ENCODE data around the gene XYLT1. TPM values are rescaled to one million over a fixed set of nuclear protein-coding genes. Genes with fewer than 3 reads are reported as not detected.

The XYLT1 gene
- total and polyA plus RNA-seq, 2 donors = 2.2 to 3.5 TPM

DNA sequence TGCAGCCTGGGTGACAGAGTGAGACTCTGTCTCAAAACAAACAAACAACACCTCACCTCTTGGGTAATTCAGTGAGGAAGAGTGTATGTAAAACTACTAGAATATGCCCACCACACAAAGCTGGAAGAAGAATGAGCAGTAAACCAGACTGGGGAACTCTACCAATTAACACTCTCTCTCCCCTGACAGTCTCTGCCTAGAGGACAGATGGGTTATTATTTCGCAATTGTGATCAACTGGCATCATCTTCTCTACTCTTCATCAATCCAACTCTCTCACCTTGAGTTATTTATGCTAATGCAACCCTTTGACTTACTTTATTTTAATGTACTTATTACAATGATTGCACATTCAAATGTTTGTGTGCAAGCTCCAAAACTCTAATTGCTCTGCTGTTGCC lies 205.6 kb downstream of the XYLT1 start:
- Histone ChIP-seq H3K27me3 (ENCODE audit: control insufficient read depth in 2 of 2, insufficient read depth in 1 of 2, low read length in 1 of 2) (no peaks in the 10 kb centered on the region), H3K27ac (ENCODE audit: low read depth in 1 of 2, low read length in 1 of 2) (no peak overlapping the region), H3K9me3 (ENCODE audit: control insufficient read depth in 2 of 2, insufficient read depth in 1 of 2, low read length in 1 of 2) (no peaks in the 10 kb centered on the region), H3K4me3 (ENCODE audit: low read length in 2 of 2) (no peak overlapping the region), H3K4me1 (ENCODE audit: control insufficient read depth in 2 of 2, insufficient read depth in 2 of 2, low read length in 2 of 2) (no peaks in the 10 kb centered on the region), H3K36me3 (ENCODE audit: control insufficient read depth in 2 of 2, insufficient read depth in 2 of 2, low read length in 1 of 2) (no peaks in the 10 kb centered on the region)
- DNase-seq (ENCODE audit: low read depth in 6 of 9, low spot score in 9 of 9) = no peak
- WGBS = 92% methylated on average over 1 of the region's 1 CpG

DNA sequence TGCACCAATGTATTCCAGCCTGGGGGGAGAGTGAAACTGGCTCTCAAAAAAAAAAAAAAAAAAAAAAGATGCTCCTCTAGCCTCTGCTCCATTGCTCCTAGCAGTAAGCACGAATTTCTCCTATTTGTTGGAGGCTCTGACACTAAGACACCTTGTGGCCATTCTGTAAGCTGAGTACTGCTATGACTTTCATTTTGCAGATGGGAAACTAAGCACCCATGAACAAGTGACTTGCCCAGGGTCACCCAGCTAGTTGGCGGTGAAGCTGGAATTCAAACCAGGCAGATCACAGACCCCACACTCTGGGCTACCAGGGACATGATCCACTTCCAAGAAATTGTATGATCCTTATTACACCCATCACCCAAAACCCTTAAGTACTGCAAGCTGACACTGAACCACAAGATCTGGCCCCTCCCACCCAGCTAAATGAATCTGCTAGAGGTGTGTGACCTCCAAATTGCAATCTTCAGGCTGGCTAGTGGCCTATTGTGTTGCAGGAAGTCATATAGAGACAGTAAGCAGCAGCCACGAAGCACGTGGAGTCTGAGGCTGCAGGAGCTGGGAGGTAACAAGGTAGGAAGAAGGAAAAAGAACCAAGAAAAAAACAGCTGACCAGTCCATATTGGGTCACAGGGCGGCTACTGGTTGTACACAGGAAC lies 209.4 kb downstream of the XYLT1 start:
- H3K27ac ChIP-seq (ENCODE audit: low read depth in 1 of 2, low read length in 1 of 2) = no peak overlapping the region
- WGBS = 78% methylated on average over 5 of the region's 5 CpGs
- peaks cover 2 to 3% of the 10 kb centered on the region in 2 donors for H3K36me3 ChIP-seq (ENCODE audit: control insufficient read depth in 2 of 2, insufficient read depth in 2 of 2, low read length in 1 of 2)
- no peaks in the 10 kb centered on the region for H3K27me3 ChIP-seq (ENCODE audit: control insufficient read depth in 2 of 2, insufficient read depth in 1 of 2, low read length in 1 of 2)
- H3K9me3 ChIP-seq (ENCODE audit: control insufficient read depth in 2 of 2, insufficient read depth in 1 of 2, low read length in 1 of 2) = no peaks in the 10 kb centered on the region
- no peak overlapping the region for H3K4me3 ChIP-seq (ENCODE audit: low read length in 2 of 2)
- DNase-seq (ENCODE audit: low read depth in 6 of 9, low spot score in 9 of 9) = peak in 1 of 9 donors; percentile 9
- no peaks in the 10 kb centered on the region for H3K4me1 ChIP-seq (ENCODE audit: control insufficient read depth in 2 of 2, insufficient read depth in 2 of 2, low read length in 2 of 2)

DNA sequence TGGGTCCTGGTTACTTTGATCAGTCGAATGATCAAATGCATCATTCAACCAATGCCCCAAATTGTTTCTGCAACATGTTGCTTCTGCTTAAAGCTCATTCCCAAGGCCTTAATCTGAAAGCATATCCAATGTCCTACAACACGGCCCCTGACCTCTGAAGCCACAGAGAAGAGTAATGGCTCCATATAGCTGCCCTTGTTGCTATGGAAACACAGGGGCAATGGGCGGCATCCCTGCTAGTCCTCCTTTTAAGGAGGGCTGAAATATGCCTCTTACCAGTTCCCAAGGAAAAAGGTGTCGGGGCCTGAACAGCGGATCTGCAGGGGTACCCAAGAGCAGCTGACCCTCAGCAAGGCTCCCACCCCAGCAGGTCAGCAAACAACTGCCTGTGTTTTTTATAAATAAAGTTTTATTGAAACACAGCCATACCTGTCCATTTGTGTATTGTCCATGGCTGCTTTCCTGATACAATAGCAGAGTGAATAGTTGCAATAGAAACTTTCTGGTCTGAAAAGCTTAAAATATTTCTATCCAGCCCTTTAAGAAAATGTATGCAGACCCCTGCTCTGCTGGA lies 210.4 kb downstream of the XYLT1 start:
- Histone ChIP-seq H3K27me3 (ENCODE audit: control insufficient read depth in 2 of 2, insufficient read depth in 1 of 2, low read length in 1 of 2) (no peaks in the 10 kb centered on the region), H3K9me3 (ENCODE audit: control insufficient read depth in 2 of 2, insufficient read depth in 1 of 2, low read length in 1 of 2) (no peaks in the 10 kb centered on the region), H3K36me3 (ENCODE audit: control insufficient read depth in 2 of 2, insufficient read depth in 2 of 2, low read length in 1 of 2) (peaks cover 2 to 3% of the 10 kb centered on the region in 2 donors), H3K4me1 (ENCODE audit: control insufficient read depth in 2 of 2, insufficient read depth in 2 of 2, low read length in 2 of 2) (no peaks in the 10 kb centered on the region), H3K4me3 (ENCODE audit: low read length in 2 of 2) (no peak overlapping the region), H3K27ac (ENCODE audit: low read depth in 1 of 2, low read length in 1 of 2) (no peak overlapping the region)
- 88% methylated on average over 5 of the region's 5 CpGs for WGBS
- no peak for DNase-seq (ENCODE audit: low read depth in 6 of 9, low spot score in 9 of 9)

DNA sequence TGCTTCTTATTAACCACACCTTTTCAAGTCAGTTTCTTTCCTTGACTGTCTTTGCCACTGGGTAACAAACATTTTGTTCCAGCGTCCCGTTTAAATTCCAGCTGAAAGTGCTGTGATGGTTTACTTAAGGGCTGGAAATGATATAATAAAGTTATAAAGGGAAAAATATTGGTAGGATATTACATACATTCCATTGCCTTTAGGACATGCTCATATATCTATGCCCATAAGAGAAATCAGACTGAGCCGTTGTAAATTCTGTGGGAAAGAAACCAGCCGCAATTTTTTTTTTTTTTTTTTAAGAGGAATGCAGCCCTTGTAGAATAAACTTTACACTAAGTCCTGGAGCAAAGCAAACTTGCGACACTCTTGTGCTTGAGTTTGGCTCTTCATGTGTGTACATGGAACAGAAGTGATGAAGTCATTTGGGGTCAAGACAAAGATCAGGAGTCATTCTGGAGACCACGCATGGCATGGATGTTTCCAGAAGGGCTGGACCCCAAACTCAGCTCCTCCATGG lies 210.9 kb downstream of the XYLT1 start:
- DNase-seq (ENCODE audit: low read depth in 6 of 9, low spot score in 9 of 9) = no peak
- peaks cover 2 to 3% of the 10 kb centered on the region in 2 donors for H3K36me3 ChIP-seq (ENCODE audit: control insufficient read depth in 2 of 2, insufficient read depth in 2 of 2, low read length in 1 of 2)
- H3K9me3 ChIP-seq (ENCODE audit: control insufficient read depth in 2 of 2, insufficient read depth in 1 of 2, low read length in 1 of 2) = no peaks in the 10 kb centered on the region
- WGBS = 96% methylated on average over 6 of the region's 6 CpGs
- no peaks in the 10 kb centered on the region for H3K4me1 ChIP-seq (ENCODE audit: control insufficient read depth in 2 of 2, insufficient read depth in 2 of 2, low read length in 2 of 2)
- no peak overlapping the region for H3K4me3 ChIP-seq (ENCODE audit: low read length in 2 of 2)
- H3K27me3 ChIP-seq (ENCODE audit: control insufficient read depth in 2 of 2, insufficient read depth in 1 of 2, low read length in 1 of 2) = no peaks in the 10 kb centered on the region
- no peak overlapping the region for H3K27ac ChIP-seq (ENCODE audit: low read depth in 1 of 2, low read length in 1 of 2)

DNA sequence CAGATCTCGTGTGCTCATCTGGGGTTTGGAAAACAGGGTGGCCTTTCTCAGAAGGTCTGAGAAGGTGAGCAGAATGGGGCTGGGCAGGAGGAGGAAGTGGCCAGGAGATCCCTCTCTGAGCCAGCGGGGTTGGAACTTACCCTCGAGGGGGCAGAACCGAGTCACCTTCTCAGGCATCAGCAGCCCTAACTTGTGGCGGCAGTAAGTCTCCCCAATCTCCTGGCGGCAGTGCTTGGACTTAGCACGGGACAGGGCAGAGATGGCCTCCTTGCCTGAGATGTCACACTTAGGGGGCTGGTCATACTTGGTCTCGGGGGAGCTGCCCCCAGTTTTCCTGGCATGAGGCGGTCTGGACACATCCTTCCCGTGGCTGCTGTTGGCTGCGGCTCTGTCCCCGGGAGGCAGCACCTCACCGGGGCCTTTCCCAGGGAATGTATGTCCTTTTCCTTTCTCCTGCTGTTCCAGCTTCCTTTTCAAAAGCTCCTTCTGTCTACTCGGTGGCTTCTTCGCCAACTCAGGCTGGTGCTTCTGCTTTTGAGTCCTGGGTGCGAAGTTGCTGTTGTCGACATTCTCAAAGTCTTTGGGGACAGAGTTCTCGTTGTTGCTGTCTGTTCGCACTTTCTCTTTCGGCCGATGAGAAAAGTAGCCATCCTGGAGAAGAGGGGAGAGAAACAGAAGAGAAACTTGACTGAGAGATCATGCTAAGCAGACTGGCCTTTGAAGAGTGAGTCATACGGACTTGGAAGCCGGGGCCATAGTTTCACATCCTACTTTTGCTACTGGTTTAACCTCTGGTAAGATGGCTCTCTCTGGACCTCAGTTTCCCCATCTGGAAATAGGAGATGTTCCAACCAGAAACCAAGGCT lies 211.7 kb downstream of the XYLT1 start:
- H3K9me3 ChIP-seq (ENCODE audit: control insufficient read depth in 2 of 2, insufficient read depth in 1 of 2, low read length in 1 of 2) = no peaks in the 10 kb centered on the region
- no peak overlapping the region for H3K4me3 ChIP-seq (ENCODE audit: low read length in 2 of 2)
- DNase-seq (ENCODE audit: low read depth in 6 of 9, low spot score in 9 of 9) = peak in 1 of 9 donors; percentile 14
- 95% methylated on average over 23 of the region's 23 CpGs for WGBS
- H3K4me1 ChIP-seq (ENCODE audit: control insufficient read depth in 2 of 2, insufficient read depth in 2 of 2, low read length in 2 of 2) = no peaks in the 10 kb centered on the region
- no peaks in the 10 kb centered on the region for H3K27me3 ChIP-seq (ENCODE audit: control insufficient read depth in 2 of 2, insufficient read depth in 1 of 2, low read length in 1 of 2)
- H3K36me3 ChIP-seq (ENCODE audit: control insufficient read depth in 2 of 2, insufficient read depth in 2 of 2, low read length in 1 of 2) = peaks cover 2 to 3% of the 10 kb centered on the region in 2 donors
- H3K27ac ChIP-seq (ENCODE audit: low read depth in 1 of 2, low read length in 1 of 2) = no peak overlapping the region

DNA sequence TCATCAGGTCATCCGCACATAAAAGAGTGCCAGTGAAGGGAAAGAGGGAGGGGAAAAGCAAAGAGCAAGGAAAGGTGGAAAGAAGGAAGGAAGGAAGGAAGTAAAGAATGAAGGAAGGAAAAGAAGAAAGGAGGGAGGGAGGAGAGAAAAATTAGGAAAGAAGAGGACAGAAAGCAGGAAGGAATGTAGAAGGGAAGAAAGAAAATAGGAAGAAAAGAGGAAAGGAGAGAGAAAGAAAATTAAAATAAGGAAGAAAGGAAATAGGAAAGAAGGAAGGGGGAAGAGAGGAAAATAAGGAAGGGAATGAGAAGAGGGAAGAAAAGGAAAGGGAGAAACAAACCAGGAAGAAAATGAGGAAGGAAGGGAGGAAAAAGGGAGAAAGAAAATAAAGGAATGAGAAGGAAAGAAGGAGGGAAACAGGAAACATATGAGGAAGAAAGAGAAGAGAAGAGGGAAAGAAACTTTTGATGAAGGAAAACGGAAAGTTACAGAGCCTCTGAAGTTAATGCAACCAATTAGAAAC lies 212.6 kb downstream of the XYLT1 start:
- H3K9me3 ChIP-seq (ENCODE audit: control insufficient read depth in 2 of 2, insufficient read depth in 1 of 2, low read length in 1 of 2) = no peaks in the 10 kb centered on the region
- peaks cover 2 to 3% of the 10 kb centered on the region in 2 donors for H3K36me3 ChIP-seq (ENCODE audit: control insufficient read depth in 2 of 2, insufficient read depth in 2 of 2, low read length in 1 of 2)
- no peak for DNase-seq (ENCODE audit: low read depth in 6 of 9, low spot score in 9 of 9)
- WGBS = 49% methylated on average over 2 of the region's 2 CpGs
- no peaks in the 10 kb centered on the region for H3K4me1 ChIP-seq (ENCODE audit: control insufficient read depth in 2 of 2, insufficient read depth in 2 of 2, low read length in 2 of 2)
- no peak overlapping the region for H3K27ac ChIP-seq (ENCODE audit: low read depth in 1 of 2, low read length in 1 of 2)
- H3K27me3 ChIP-seq (ENCODE audit: control insufficient read depth in 2 of 2, insufficient read depth in 1 of 2, low read length in 1 of 2) = no peaks in the 10 kb centered on the region
- no peak overlapping the region for H3K4me3 ChIP-seq (ENCODE audit: low read length in 2 of 2)

DNA sequence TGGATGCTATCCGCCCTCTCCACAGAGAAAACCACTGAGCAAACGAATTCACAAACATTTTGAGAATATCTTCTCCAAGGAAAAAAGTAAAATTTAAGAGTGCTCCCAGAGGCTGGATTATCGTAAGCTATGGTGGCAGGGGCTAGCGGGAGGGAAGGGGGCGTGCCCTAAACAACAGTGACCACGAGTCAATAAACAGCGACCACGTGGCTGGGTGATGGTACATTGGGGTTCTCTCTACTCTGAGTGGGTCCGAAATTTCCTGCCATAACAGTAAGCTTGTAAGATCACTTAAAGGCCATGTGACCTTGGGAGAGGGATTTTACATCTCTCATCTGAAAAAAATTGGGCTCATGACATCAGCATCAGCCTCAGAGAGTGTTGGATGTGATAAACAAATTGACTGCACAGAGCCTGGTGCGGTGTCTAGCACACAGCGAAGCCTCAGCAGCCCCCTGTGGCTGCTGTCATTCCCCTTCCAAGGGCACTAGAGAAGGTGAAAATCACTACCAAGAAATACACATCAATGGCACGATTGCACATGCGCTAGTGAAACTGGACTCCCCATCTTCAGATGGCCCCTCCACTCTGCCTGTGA lies 213.2 kb downstream of the XYLT1 start:
- no peak for DNase-seq (ENCODE audit: low read depth in 6 of 9, low spot score in 9 of 9)
- no peak overlapping the region for H3K4me3 ChIP-seq (ENCODE audit: low read length in 2 of 2)
- peaks cover 2 to 3% of the 10 kb centered on the region in 2 donors for H3K36me3 ChIP-seq (ENCODE audit: control insufficient read depth in 2 of 2, insufficient read depth in 2 of 2, low read length in 1 of 2)
- H3K4me1 ChIP-seq (ENCODE audit: control insufficient read depth in 2 of 2, insufficient read depth in 2 of 2, low read length in 2 of 2) = no peaks in the 10 kb centered on the region
- no peak overlapping the region for H3K27ac ChIP-seq (ENCODE audit: low read depth in 1 of 2, low read length in 1 of 2)
- WGBS = 97% methylated on average over 13 of the region's 13 CpGs
- no peaks in the 10 kb centered on the region for H3K9me3 ChIP-seq (ENCODE audit: control insufficient read depth in 2 of 2, insufficient read depth in 1 of 2, low read length in 1 of 2)
- no peaks in the 10 kb centered on the region for H3K27me3 ChIP-seq (ENCODE audit: control insufficient read depth in 2 of 2, insufficient read depth in 1 of 2, low read length in 1 of 2)

DNA sequence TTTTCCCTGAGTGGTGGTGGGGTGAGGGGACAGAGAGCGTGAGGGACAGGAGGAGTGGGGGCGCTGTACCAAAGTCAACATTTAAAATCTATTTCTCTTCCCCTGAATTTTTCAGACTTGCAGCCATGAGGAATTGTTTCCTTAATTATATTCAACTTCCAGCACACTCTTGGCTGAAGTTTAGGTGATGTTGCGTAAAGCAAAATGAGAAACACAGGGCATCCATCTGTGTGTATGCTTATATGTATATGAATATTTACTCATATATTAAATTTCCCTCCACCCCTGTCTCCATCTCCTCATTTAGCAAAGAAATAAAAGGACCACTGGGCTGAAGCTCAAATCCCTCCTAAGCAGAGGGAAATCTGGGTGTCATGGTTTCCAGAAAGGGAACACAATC lies 218.1 kb downstream of the XYLT1 start:
- Histone ChIP-seq H3K36me3 (ENCODE audit: control insufficient read depth in 2 of 2, insufficient read depth in 2 of 2, low read length in 1 of 2) (no peaks in the 10 kb centered on the region), H3K4me1 (ENCODE audit: control insufficient read depth in 2 of 2, insufficient read depth in 2 of 2, low read length in 2 of 2) (no peaks in the 10 kb centered on the region), H3K9me3 (ENCODE audit: control insufficient read depth in 2 of 2, insufficient read depth in 1 of 2, low read length in 1 of 2) (no peaks in the 10 kb centered on the region), H3K4me3 (ENCODE audit: low read length in 2 of 2) (no peak overlapping the region), H3K27me3 (ENCODE audit: control insufficient read depth in 2 of 2, insufficient read depth in 1 of 2, low read length in 1 of 2) (no peaks in the 10 kb centered on the region), H3K27ac (ENCODE audit: low read depth in 1 of 2, low read length in 1 of 2) (no peak overlapping the region)
- 98% methylated on average over 3 of the region's 3 CpGs for WGBS
- DNase-seq (ENCODE audit: low read depth in 6 of 9, low spot score in 9 of 9) = no peak

Data from thymus (tissue), 11 donors.